ENCODE data around the gene GPR108. TPM values are rescaled to one million over a fixed set of nuclear protein-coding genes. Genes with fewer than 3 reads are reported as not detected.

Gene GPR108
- polyA plus RNA-seq, 1 of the 3 experiments (the other 2 are of a cell fraction) = 54.2 TPM

DNA sequence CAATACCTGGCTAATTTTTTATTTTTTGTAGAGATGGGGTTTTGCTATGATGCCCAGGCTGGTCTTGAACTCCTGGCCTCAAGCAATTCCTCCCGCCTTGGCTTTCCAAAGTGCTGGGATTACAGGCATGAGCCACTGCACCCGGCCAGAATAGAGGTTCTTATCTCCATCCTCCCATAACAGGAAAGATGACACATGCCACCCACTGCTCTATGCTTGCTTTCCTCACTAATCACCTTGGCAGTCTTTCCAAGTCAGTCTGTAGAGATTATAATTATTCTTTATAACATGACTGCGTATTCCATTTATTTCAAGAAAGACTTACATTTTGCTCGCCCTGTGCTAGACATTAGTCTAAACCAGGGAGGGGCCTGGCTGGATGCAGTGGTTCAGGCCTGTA lies 41.8 kb upstream of the GPR108 start:
- Histone ChIP-seq H4K20me1 (ENCODE audit: insufficient read depth) (no peaks in the 10 kb centered on the region), H3F3A (replicated peaks; ENCODE audit: insufficient read depth) (peaks cover 3% of the 10 kb centered on the region), H3K9me3 (no peaks in the 10 kb centered on the region), H2AFZ (ENCODE audit: low read depth) (no peak overlapping the region), H3K4me3 (ENCODE audit: low read depth in 2 of 2, low read length in 1 of 2) (no peak overlapping the region), H3K36me3 (replicated peaks in 1 of 2; ENCODE audit: control insufficient read depth in 1 of 2, insufficient read depth in 2 of 2, low read length in 1 of 2) (no peaks in the 10 kb centered on the region), H3K27ac (ENCODE audit: low read depth in 2 of 2, low read length in 1 of 2) (no peak overlapping the region), H3K9me2 (no peaks in the 10 kb centered on the region), H3K9ac (no peak overlapping the region), H3K4me2 (no peak overlapping the region), H3K79me2 (ENCODE audit: insufficient read depth) (no peaks in the 10 kb centered on the region), H3K4me1 (ENCODE audit: control insufficient read depth in 1 of 2, insufficient read depth in 2 of 2, low read depth in 1 of 2, low read length in 1 of 2) (no peaks in the 10 kb centered on the region; a peak in 1 of 4 replicates), H3K27me3 (ENCODE audit: insufficient read depth) (peaks cover 19% of the 10 kb centered on the region; the same call in 1 of the 2 replicates)
- WGBS (ENCODE audit: low lambda C conversion rate) = 3% methylated on average over 3 of the region's 4 CpGs
- ChIA-PET POLR2A (no interaction called here), CTCF (no interaction called here)
- no peak for DNase-seq
- no peak for TF ChIP-seq TEAD4 (IDR thresholded peaks at IDR 0.05; ENCODE audit: borderline replicate concordance, insufficient read depth)
- TF ChIP-seq, protein P1, sequence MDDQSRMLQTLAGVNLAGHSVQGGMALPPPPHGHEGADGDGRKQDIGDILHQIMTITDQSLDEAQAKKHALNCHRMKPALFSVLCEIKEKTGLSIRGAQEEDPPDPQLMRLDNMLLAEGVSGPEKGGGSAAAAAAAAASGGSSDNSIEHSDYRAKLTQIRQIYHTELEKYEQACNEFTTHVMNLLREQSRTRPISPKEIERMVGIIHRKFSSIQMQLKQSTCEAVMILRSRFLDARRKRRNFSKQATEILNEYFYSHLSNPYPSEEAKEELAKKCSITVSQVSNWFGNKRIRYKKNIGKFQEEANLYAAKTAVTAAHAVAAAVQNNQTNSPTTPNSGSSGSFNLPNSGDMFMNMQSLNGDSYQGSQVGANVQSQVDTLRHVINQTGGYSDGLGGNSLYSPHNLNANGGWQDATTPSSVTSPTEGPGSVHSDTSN (IDR thresholded peaks at IDR 0.05) = no peak
- TF ChIP-seq FOXM1 (IDR thresholded peaks at IDR 0.05; ENCODE audit: low read depth) = no peak
- TF ChIP-seq, protein P2, sequence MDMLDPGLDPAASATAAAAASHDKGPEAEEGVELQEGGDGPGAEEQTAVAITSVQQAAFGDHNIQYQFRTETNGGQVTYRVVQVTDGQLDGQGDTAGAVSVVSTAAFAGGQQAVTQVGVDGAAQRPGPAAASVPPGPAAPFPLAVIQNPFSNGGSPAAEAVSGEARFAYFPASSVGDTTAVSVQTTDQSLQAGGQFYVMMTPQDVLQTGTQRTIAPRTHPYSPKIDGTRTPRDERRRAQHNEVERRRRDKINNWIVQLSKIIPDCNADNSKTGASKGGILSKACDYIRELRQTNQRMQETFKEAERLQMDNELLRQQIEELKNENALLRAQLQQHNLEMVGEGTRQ (IDR thresholded peaks at IDR 0.05; ENCODE audit: borderline replicate concordance, low read depth, low read length) = no peak
- no peak for TF ChIP-seq FOSL2 (IDR thresholded peaks at IDR 0.05; ENCODE audit: borderline replicate concordance, low read depth)
- TF ChIP-seq, protein P3, sequence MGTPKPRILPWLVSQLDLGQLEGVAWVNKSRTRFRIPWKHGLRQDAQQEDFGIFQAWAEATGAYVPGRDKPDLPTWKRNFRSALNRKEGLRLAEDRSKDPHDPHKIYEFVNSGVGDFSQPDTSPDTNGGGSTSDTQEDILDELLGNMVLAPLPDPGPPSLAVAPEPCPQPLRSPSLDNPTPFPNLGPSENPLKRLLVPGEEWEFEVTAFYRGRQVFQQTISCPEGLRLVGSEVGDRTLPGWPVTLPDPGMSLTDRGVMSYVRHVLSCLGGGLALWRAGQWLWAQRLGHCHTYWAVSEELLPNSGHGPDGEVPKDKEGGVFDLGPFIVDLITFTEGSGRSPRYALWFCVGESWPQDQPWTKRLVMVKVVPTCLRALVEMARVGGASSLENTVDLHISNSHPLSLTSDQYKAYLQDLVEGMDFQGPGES (IDR thresholded peaks at IDR 0.05; ENCODE audit: low read depth, low read length) = no peak
- TF ChIP-seq RXRA (IDR thresholded peaks at IDR 0.05; ENCODE audit: borderline replicate concordance, low read depth) = no peak
- no peak for TF ChIP-seq POLR2AphosphoS5 (IDR thresholded peaks at IDR 0.05; ENCODE audit: low read depth, low read length)

DNA sequence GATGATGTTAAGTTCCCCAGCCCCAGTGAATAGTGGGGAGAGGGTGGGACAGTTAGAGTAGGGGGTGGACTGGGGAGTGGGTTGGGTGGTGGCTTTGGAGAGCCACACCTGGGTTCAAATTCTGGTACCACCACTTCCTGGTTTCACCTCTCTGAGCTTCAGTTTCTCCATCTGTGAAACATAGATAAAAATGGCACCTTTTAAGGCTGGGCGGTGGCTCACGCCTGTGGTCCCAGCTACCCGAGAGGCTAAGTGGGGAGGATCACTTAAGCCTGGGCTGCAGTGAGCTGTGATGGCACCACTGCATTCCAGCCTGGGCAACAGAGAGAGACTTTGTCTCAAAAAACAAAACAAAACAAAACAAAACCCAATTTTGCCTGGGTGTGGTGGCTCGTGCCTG lies 41.0 kb upstream of the GPR108 start:
- CTCF ChIA-PET = interaction anchor here (1.6 kb wide), 1 partner anchor 145 kb away, joined by 4 read pairs; no protein-coding TSS in a partner anchor
- 12% methylated on average over 4 of the region's 4 CpGs for WGBS (ENCODE audit: low lambda C conversion rate)
- H3F3A ChIP-seq (replicated peaks; ENCODE audit: insufficient read depth) = peaks cover 3% of the 10 kb centered on the region

More for the DNA sequence above, 41.0 kb upstream of the GPR108 start:
- H3K4me3 ChIP-seq (ENCODE audit: low read depth in 2 of 2, low read length in 1 of 2) = no peak overlapping the region
- H3K27ac ChIP-seq (ENCODE audit: low read depth in 2 of 2, low read length in 1 of 2) = no peak overlapping the region
- H3K79me2 ChIP-seq (ENCODE audit: insufficient read depth) = no peaks in the 10 kb centered on the region
- H3K4me2 ChIP-seq = no peak overlapping the region
- H3K36me3 ChIP-seq (replicated peaks in 1 of 2; ENCODE audit: control insufficient read depth in 1 of 2, insufficient read depth in 2 of 2, low read length in 1 of 2) = no peaks in the 10 kb centered on the region
- no peaks in the 10 kb centered on the region for H4K20me1 ChIP-seq (ENCODE audit: insufficient read depth)
- no peak for DNase-seq
- no peak overlapping the region for H2AFZ ChIP-seq (ENCODE audit: low read depth)
- H3K4me1 ChIP-seq (ENCODE audit: control insufficient read depth in 1 of 2, insufficient read depth in 2 of 2, low read depth in 1 of 2, low read length in 1 of 2) = no peaks in the 10 kb centered on the region; a peak in 1 of 4 replicates
- H3K9ac ChIP-seq = no peak overlapping the region
- TF ChIP-seq, protein P4, sequence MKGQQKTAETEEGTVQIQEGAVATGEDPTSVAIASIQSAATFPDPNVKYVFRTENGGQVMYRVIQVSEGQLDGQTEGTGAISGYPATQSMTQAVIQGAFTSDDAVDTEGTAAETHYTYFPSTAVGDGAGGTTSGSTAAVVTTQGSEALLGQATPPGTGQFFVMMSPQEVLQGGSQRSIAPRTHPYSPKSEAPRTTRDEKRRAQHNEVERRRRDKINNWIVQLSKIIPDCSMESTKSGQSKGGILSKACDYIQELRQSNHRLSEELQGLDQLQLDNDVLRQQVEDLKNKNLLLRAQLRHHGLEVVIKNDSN (IDR thresholded peaks at IDR 0.05; ENCODE audit: borderline replicate concordance, low read depth) = no peak
- no peak for TF ChIP-seq RAD21 (IDR thresholded peaks at IDR 0.05; ENCODE audit: low read length)
- TF ChIP-seq SIN3A (IDR thresholded peaks at IDR 0.05; ENCODE audit: borderline replicate concordance, low read depth, low read length) = no peak
- peaks cover 11% of the 10 kb centered on the region; the same call in 1 of the 2 replicates for H3K27me3 ChIP-seq (ENCODE audit: insufficient read depth)
- H3K9me3 ChIP-seq = no peaks in the 10 kb centered on the region
- no peaks in the 10 kb centered on the region for H3K9me2 ChIP-seq
- POLR2A ChIA-PET = no interaction called here

All from SK-N-SH (cell line).